ENCODE measurements around the gene CISD1. TPM values are rescaled to one million over a fixed set of nuclear protein-coding genes. Genes with fewer than 3 reads are reported as not detected.

CISD1 gene
- total RNA-seq, 2 donors from 2014 or later = 52.5 to 57.9 TPM

DNA sequence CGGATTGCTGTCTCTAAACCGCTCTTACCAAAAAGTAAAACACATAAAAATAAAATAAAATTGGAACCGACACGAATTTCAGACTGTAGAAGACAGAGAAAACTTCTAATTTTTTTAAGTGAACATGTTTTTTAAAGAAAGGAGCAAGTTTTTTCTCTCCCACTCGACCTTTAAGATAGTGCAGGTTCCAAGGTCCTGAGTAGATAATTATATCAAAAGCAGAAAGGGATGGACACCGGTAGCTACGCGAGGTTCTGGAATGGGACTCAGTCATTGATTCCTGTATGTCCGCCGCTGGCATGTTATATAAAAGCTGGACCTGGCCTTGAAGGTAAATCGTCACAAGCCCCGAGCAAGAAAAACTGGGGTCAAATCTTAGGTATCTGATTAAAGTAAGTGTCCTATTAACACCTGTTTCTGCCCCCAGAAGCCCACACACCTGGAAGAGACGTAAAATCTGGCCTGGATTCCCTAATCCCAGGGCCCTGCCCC, 462 bp upstream of the CISD1 start:
- peak overlapping the region; percentile 72 for H3K4me3 ChIP-seq
- H3K27ac ChIP-seq = peak overlapping the region; percentile 84
- TF ChIP-seq, protein P1, sequence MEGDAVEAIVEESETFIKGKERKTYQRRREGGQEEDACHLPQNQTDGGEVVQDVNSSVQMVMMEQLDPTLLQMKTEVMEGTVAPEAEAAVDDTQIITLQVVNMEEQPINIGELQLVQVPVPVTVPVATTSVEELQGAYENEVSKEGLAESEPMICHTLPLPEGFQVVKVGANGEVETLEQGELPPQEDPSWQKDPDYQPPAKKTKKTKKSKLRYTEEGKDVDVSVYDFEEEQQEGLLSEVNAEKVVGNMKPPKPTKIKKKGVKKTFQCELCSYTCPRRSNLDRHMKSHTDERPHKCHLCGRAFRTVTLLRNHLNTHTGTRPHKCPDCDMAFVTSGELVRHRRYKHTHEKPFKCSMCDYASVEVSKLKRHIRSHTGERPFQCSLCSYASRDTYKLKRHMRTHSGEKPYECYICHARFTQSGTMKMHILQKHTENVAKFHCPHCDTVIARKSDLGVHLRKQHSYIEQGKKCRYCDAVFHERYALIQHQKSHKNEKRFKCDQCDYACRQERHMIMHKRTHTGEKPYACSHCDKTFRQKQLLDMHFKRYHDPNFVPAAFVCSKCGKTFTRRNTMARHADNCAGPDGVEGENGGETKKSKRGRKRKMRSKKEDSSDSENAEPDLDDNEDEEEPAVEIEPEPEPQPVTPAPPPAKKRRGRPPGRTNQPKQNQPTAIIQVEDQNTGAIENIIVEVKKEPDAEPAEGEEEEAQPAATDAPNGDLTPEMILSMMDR (IDR thresholded peaks at IDR 0.05) = no peak
- no peaks in the 10 kb centered on the region for H3K9me3 ChIP-seq
- DNase-seq = no peak
- peaks cover 5% of the 10 kb centered on the region for H3K4me1 ChIP-seq
- H3K9ac ChIP-seq (ENCODE audit: low read depth in 2 of 2, low read length in 2 of 2) = peak overlapping the region; percentile 59 to 90
- intact Hi-C loops (cut with DNase I) = no loop called here
- H3K36me3 ChIP-seq = no peaks in the 10 kb centered on the region
- no peaks in the 10 kb centered on the region for H3K27me3 ChIP-seq

DNA sequence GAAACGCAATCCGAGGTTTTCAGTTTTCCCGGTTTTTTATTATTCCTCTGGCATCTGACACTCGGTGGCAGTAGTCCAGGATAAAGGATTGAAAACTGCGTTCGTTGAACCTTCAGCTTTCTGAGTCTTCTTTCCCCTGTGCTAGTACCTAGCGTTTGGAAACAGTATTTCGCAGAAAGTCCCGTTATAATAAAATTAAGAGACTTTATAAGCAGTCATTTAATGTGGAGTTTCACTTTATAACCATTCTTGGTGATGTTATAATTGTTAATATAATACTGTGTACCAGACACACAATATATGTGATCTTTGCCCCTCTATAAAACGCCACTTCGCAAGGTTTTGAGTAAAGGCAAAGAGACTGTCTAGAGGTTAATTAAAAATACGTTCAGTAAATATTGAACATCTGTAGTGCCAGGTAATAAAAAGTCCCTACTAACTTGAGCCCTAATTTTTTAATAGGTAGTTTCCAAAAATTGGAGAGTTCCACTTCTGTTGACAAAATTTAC, 874 bp downstream of the CISD1 start:
- Histone ChIP-seq H3K4me3 (peak overlapping the region; percentile 72), H3K4me1 (peaks cover 5% of the 10 kb centered on the region), H3K27ac (peak overlapping the region; percentile 84), H3K27me3 (no peaks in the 10 kb centered on the region), H3K9ac (ENCODE audit: low read depth in 2 of 2, low read length in 2 of 2) (peak overlapping the region; percentile 75 to 90), H3K9me3 (no peaks in the 10 kb centered on the region), H3K36me3 (no peaks in the 10 kb centered on the region)
- DNase-seq = peak; percentile 42
- TF ChIP-seq, protein P1 (IDR thresholded peaks at IDR 0.05) = no peak
- intact Hi-C loops (cut with DNase I) = no loop called here

DNA sequence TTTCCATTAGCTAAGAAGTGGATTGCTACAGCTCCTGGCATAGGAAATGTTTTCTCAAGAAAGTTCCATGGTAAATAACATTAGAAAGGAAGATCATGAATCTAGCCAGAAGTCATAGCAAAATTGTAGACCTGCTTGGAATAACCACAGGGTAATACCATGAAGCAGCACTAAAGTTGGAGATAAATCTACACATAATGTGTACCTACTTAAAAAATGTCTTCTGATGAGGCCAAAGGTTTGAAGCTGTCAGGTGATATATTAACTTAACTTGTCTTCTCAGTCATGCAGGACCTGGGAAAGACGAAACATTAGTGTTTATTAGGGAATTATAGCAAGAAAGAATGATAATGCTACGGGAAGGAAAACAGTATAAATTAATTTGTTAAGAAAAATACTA, 6.3 kb downstream of the CISD1 start:
- H3K9ac ChIP-seq (ENCODE audit: low read depth in 2 of 2, low read length in 2 of 2) = peak overlapping the region in 1 of 2 donors; percentile 23
- peak overlapping the region; percentile 23 for H3K27ac ChIP-seq
- intact Hi-C loops (cut with DNase I) = no loop called here
- H3K9me3 ChIP-seq = no peaks in the 10 kb centered on the region
- H3K4me1 ChIP-seq = no peaks in the 10 kb centered on the region
- no peaks in the 10 kb centered on the region for H3K27me3 ChIP-seq
- H3K36me3 ChIP-seq = no peaks in the 10 kb centered on the region
- DNase-seq = no peak
- TF ChIP-seq, protein P1 (IDR thresholded peaks at IDR 0.05) = no peak
- H3K4me3 ChIP-seq = no peak overlapping the region

DNA sequence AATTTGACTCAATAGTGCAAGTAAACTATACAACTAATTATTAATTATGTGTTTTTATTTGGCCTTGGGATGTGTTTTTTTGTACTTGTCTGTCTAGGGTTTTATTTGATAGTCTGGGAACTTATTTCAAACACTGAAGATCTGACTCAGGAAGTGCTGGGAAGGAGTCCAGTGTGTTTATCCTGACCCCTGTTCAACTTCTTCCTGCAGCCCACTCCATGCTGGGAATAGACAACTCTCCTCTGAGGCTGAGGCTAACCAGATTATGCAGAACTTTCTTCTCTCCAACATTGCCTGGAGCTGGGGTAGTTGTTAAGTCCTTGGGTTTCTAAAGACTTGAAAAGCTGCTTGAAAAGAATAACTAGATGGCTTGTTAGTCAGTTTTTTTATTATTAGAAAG, 6.9 kb downstream of the CISD1 start:
- Histone ChIP-seq H3K4me1 (no peaks in the 10 kb centered on the region), H3K9ac (ENCODE audit: low read depth in 2 of 2, low read length in 2 of 2) (no peak overlapping the region), H3K9me3 (no peaks in the 10 kb centered on the region), H3K36me3 (no peaks in the 10 kb centered on the region), H3K27me3 (no peaks in the 10 kb centered on the region), H3K27ac (no peak overlapping the region), H3K4me3 (no peak overlapping the region)
- TF ChIP-seq, protein P1 (IDR thresholded peaks at IDR 0.05) = no peak
- DNase-seq = no peak
- intact Hi-C loops (cut with DNase I) = no loop called here

DNA sequence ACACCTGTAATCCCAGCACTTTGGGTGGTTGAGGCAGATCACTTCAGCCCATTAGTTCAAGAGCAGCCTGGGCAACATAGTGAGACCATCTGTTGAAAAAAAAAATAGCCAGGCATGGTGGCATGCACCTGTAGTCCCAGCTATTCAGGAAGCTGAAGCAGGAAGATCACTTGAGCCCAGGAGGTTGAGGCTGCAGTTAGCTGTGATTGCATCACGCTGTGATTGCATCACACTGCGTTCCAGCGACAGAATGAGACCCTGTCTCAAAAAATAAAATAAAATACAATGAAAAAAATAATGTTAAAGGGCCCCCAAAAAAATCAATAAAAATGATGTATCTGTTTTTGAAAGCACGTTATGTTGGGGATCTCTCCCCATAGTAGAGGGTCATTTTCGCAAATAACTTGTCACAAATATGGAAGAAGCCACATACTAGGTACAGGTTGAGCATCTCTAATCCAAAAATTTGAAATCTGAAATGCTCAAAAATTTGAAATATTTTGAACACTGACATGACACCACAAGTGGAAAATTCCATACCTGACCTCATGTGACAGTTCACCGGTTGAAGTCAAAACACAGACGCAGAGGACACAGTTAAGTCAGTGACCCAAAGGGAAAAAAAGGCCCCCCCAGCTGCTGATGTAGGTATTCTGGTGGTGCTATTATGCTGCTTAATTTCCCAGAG, 9.5 kb downstream of the CISD1 start:
- no peak for DNase-seq
- Histone ChIP-seq H3K36me3 (no peaks in the 10 kb centered on the region), H3K9ac (ENCODE audit: low read depth in 2 of 2, low read length in 2 of 2) (no peak overlapping the region), H3K4me1 (no peaks in the 10 kb centered on the region), H3K9me3 (no peaks in the 10 kb centered on the region), H3K4me3 (no peak overlapping the region), H3K27ac (no peak overlapping the region), H3K27me3 (no peaks in the 10 kb centered on the region)
- intact Hi-C loops (cut with DNase I) = no loop called here
- TF ChIP-seq, protein P1 (IDR thresholded peaks at IDR 0.05) = no peak

Data from colonic mucosa (tissue), 4 donors.